Keratinocyte (primary cell): ENCODE results near the gene TRIM49B. TPM values are rescaled to one million over a fixed set of nuclear protein-coding genes. Genes with fewer than 3 reads are reported as not detected.
"Not testable (repeated sequence)": the region's sequence is repeated elsewhere in the genome, so short reads cannot be mapped to it uniquely, and the experiment has no call there.

Experiments used
- DNase-seq: peaks from one replicate; pipeline ENCODE4 v3.0.0-alpha.2; 2011; ENCODE audit warnings: low read depth, missing footprints, low spot score
- FAIRE-seq: peaks from 2 replicates; lab custom pipeline; 2011; peaks lifted over from hg19 to GRCh38; lab: Jason Lieb, UNC
- H2AFZ ChIP-seq: 2 replicates; pipeline ENCODE4 v1.6.0; 2012; ENCODE audit warnings: low read length, control low read depth, inconsistent platforms; ENCODE audit not compliant: control insufficient read depth
- H3K27ac ChIP-seq: 2 replicates; pipeline ENCODE4 v1.5.1; 2011; ENCODE audit warnings: low read length; ENCODE audit not compliant: control insufficient read depth, insufficient read depth
- H3K27me3 ChIP-seq: 3 replicates; pipeline ENCODE4 v1.6.0; 2011; ENCODE audit warnings: low read length; ENCODE audit not compliant: control insufficient read depth, insufficient read depth; ENCODE audit errors: extremely low read depth
- H3K36me3 ChIP-seq, 2 experiments: 2 replicates in 1 of 2; 3 replicates in 1 of 2; pipeline ENCODE4 v1.5.1; 2011; ENCODE audit warnings: low read length in 2 of 2, mild to moderate bottlenecking in 1 of 2; ENCODE audit not compliant: control insufficient read depth in 2 of 2, insufficient read depth in 2 of 2; ENCODE audit errors: extremely low read depth in 1 of 2
- H3K4me1 ChIP-seq: 3 replicates; pipeline ENCODE4 v1.5.1; 2011; ENCODE audit warnings: low read length; ENCODE audit not compliant: control insufficient read depth, insufficient read depth; ENCODE audit errors: extremely low read depth
- H3K4me2 ChIP-seq: 3 replicates; pipeline ENCODE4 v1.6.0; 2011; ENCODE audit warnings: low read depth, low read length; ENCODE audit not compliant: control insufficient read depth, insufficient read depth; ENCODE audit errors: extremely low read depth
- H3K4me3 ChIP-seq, 3 experiments: fragments of 200-600 bp in 1 of 3; sonication (generic) in 1 of 3; 2 replicates in 2 of 3; 3 replicates in 1 of 3; pipeline ENCODE4 v1.5.1; 2011 to 2016; ENCODE audit warnings: low read length in 3 of 3, mild to moderate bottlenecking in 3 of 3, control low read depth in 2 of 3, inconsistent platforms in 1 of 3, low read depth in 1 of 3, mixed read lengths in 1 of 3, mixed run types in 1 of 3, moderate library complexity in 1 of 3; ENCODE audit not compliant: control insufficient read depth in 2 of 3, insufficient read depth in 2 of 3; ENCODE audit errors: extremely low read depth in 1 of 3
- H3K79me2 ChIP-seq: 2 replicates; pipeline ENCODE4 v1.6.0; 2012; ENCODE audit warnings: low read length; ENCODE audit not compliant: control insufficient read depth, insufficient read depth
- H3K9ac ChIP-seq: 3 replicates; pipeline ENCODE4 v1.6.0; 2011; ENCODE audit warnings: low read length; ENCODE audit not compliant: control insufficient read depth, insufficient read depth; ENCODE audit errors: extremely low read depth
- H3K9me1 ChIP-seq: 3 replicates; pipeline ENCODE4 v1.6.0; 2011; ENCODE audit warnings: low read length; ENCODE audit not compliant: control insufficient read depth, insufficient read depth; ENCODE audit errors: extremely low read depth
- H3K9me3 ChIP-seq: 2 replicates; pipeline ENCODE4 v1.5.1; 2012; ENCODE audit warnings: low read depth, low read length; ENCODE audit not compliant: control insufficient read depth
- H4K20me1 ChIP-seq: 3 replicates; pipeline ENCODE4 v1.6.0; 2011; ENCODE audit warnings: low read length; ENCODE audit not compliant: control insufficient read depth, insufficient read depth; ENCODE audit errors: extremely low read depth
- dilution Hi-C: fragments of 300-500 bp; cut with MboI; formaldehyde crosslinking; loops from one replicate; pipeline ENCODE4 v1.7.0; 2020; ENCODE audit warnings: low sequenced_read_pairs; ENCODE audit not compliant: extremely low pct_ligation_motif_present
- polyA minus RNA-seq, 3 experiments: library from RNA; depleted of rRNA, polyadenylated mRNA; stranded (reverse); fragments of >200 nt; gene quantifications; 1 replicate in 1 of 3; 2 replicates in 1 of 3; 3 replicates in 1 of 3; pipeline ENCODE4 v1.2.3, GENCODE V29; 2011
- polyA plus RNA-seq, 5 experiments: library from polyadenylated mRNA; depleted of rRNA in 3 of 5; stranded (reverse) in 3 of 5; stranded (forward) in 1 of 5; unstranded in 1 of 5; fragments of >200 nt; gene quantifications; 1 replicate in 1 of 5; 2 replicates in 3 of 5; 3 replicates in 1 of 5; pipeline versions ENCODE4 v1.2.1 to v1.2.3, GENCODE V29; 2011 to 2012; ENCODE audit warnings: missing spikeins in 2 of 5, low read depth in 1 of 5, low replicate concordance in 1 of 5

The TRIM49B gene, protein sequence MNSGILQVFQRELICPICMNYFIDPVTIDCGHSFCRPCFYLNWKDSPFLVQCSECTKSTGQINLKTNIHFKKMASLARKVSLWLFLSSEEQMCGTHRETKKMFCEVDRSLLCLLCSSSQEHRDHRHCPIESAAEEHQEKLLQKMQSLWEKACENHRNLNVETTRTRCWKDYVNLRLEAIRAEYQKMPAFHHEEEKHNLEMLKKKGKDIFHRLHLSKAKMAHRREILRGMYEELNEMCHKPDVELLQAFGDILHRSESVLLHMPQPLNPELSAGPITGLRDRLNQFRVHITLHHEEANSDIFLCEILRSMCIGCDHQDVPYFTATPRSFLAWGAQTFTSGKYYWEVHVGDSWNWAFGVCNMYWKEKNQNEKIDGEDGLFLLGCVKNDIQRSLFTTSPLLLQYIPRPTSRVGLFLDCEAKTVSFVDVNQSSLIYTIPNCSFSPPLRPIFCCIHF
- polyA plus RNA-seq, result not detected in 3 replicates
- polyA plus RNA-seq (2011; ENCODE audit: low read depth), result not detected
- 0.05 TPM in 1 of 2 replicates, not detected in the other for polyA plus RNA-seq (2011; cell fraction: cytosol; rRNA removed)
- not detected in 2 replicates for polyA plus RNA-seq (2011; cell fraction: nucleus; rRNA removed)
- polyA plus RNA-seq (2012; ENCODE audit: low replicate concordance), result not detected in 2 replicates
- not detected in 3 replicates for polyA minus RNA-seq
- not detected for polyA minus RNA-seq (2011; cell fraction: cytosol; rRNA and poly(A)+ RNA removed)
- not detected in 2 replicates for polyA minus RNA-seq (2011; cell fraction: nucleus; rRNA and poly(A)+ RNA removed)

DNA sequence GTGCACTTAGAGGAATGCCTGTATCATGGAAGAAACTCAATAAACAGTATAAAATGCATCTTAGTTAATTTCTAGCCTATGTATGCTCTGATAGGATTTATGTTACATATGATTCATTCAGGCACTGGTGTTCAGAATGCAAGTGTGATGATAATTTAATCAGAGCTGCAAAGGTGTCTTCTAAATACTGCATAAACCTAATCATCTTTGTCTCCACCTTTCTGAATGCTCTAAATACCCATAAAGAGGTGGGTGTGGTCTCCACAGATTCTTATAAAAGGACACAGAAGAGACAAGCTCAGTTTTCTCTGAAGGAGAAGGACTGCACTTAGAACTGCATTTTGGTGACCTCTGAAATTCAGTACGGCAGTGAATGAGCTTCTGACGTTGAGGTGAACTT lies at the start of gene TRIM49B:
Gene TRIM49B, plus strand, starts transcription at position 301 of the 400 bp plus-strand sequence. CDS start 2,777 bp downstream, outside the sequence.
- H3K4me2 ChIP-seq, DNase-seq, H3K4me3 ChIP-seq, H3K9ac ChIP-seq, H2AFZ ChIP-seq, H3K9me1 ChIP-seq, H3K4me1 ChIP-seq, H3K27ac ChIP-seq, H3K9me3 ChIP-seq, H3K36me3 ChIP-seq, dilution Hi-C loops, H3K27me3 ChIP-seq, H4K20me1 ChIP-seq, H3K79me2 ChIP-seq, FAIRE-seq: not testable (repeated sequence)

DNA sequence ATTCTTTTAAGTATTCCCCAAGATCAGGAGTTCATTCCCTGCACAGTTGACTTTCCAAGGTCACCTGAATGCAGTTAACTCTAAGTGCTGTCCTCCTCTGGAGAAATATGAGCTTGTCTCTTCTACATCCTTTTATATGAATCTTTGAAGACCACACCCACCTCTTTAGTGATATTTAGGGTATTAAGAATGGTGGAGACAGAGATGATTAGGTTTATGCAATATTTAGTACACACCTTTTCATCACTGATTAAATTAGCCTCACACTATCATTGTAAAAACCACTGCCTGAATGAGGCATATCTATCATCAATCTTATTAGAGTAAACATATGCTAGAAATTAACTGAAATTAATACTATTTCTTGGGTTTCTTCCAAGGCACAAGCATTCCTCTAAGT lies 44.8 kb upstream of the TRIM49B start, which contains the start of gene TRIM51G:
Gene TRIM51G, minus strand, starts transcription at position 101 of the 400 bp plus-strand sequence. CDS start 2,190 bp downstream, outside the sequence.
- FAIRE-seq, result not testable (repeated sequence)

GRCh38 chr11:49048229-49048628 lies 19.6 kb downstream of the TRIM49B start:
- H3K4me1 ChIP-seq, H3K9ac ChIP-seq, H3K9me1 ChIP-seq, FAIRE-seq, DNase-seq, H3K4me2 ChIP-seq, H3K27ac ChIP-seq, H3K36me3 ChIP-seq, H3K27me3 ChIP-seq, H4K20me1 ChIP-seq, H3K4me3 ChIP-seq, H3K9me3 ChIP-seq, dilution Hi-C loops, H2AFZ ChIP-seq, H3K79me2 ChIP-seq: not testable (repeated sequence)

More for the DNA sequence above, 44.8 kb upstream of the TRIM49B start, which contains the start of gene TRIM51G:
- H3K9me3 ChIP-seq, H3K9me1 ChIP-seq, H3K4me3 ChIP-seq, H3K9ac ChIP-seq, H3K27ac ChIP-seq, H3K79me2 ChIP-seq, H3K4me1 ChIP-seq, dilution Hi-C loops, H4K20me1 ChIP-seq, DNase-seq, H3K36me3 ChIP-seq, H3K27me3 ChIP-seq, H3K4me2 ChIP-seq, H2AFZ ChIP-seq: not testable (repeated sequence)

DNA sequence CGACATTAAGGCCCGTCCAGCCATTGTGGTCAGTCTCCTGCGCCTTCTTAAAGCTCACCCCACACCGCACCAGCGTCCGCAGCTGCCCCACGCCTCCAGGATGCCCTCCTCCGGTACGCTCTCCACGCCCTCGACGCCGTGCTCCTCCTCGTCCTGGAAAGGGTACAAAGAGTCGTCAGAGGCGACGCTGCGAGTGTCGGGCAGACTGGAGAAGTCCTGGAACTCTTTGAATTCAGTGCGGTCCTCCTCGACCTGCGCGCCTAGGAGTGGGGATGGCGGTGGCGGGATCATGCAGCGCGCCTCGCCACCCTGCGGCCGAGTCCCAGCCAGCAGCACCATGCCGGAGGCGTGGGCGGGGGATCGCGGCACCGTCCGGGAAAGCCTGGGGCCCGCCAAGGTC lies 21.2 kb downstream of the TRIM49B start:
- H3K4me1 ChIP-seq, H2AFZ ChIP-seq, H3K27ac ChIP-seq, H3K79me2 ChIP-seq, H3K4me3 ChIP-seq, H3K4me2 ChIP-seq, H3K9me1 ChIP-seq, H4K20me1 ChIP-seq, H3K36me3 ChIP-seq, H3K9ac ChIP-seq, DNase-seq, dilution Hi-C loops, H3K9me3 ChIP-seq, H3K27me3 ChIP-seq, FAIRE-seq: not testable (repeated sequence)
